HepG2 (cell line): Measurements from ENCODE around the gene TMEM132D. TPM values are rescaled to one million over a fixed set of nuclear protein-coding genes. Genes with fewer than 3 reads are reported as not detected.

ENCODE experiments used
- ATAC-seq: fragments of 200-7000 bp; cut with Tn5 transposase; 3 replicates; pipeline ENCODE4 v1.9.1; 2020; ENCODE audit warnings: mild to moderate bottlenecking, moderate library complexity
- BruUV-seq: library from RNA; stranded (reverse); fragments of 400-500 nt; replicated peaks from 2 replicates; lab custom pipeline; 2021; lab: Mats Ljungman, UMichigan
- CTCF ChIA-PET: fragments of 300-600 bp; formaldehyde crosslinking; extraction: SDS; loops from one replicate; lab custom pipeline; 2021; ENCODE audit warnings: low total read pairs, inconsistent platforms, low intra/inter-chr PET ratio; lab: Yijun Ruan, JAX
- POLR2A ChIA-PET: fragments of 350-600 bp; sonication (Branson Sonifier 250); formaldehyde crosslinking; loops from one replicate; lab custom pipeline; 2020; ENCODE audit warnings: antibody characterized with exemption, inconsistent platforms; lab: Yijun Ruan, JAX
- DNase-seq: peaks from one replicate; pipeline ENCODE4 v3.0.0-alpha.2; 2015; ENCODE audit warnings: low spot score
- FAIRE-seq: peaks from 3 replicates; lab custom pipeline; 2011; peaks lifted over from hg19 to GRCh38; lab: Jason Lieb, UNC
- H2AFZ ChIP-seq: one replicate; pipeline ENCODE4 v1.6.1; 2011; ENCODE audit warnings: low read length, inconsistent platforms
- H3K27ac ChIP-seq: fragments of 300-600 bp; 3 replicates; pipeline ENCODE4 v1.8.0; 2011; ENCODE audit warnings: mixed run types, mild to moderate bottlenecking, mixed read lengths, low read length, inconsistent platforms; ENCODE audit not compliant: insufficient read depth; ENCODE audit errors: extremely low read length
- H3K27me3 ChIP-seq, 2 experiments: fragments of 200-600 bp in 1 of 2; 2 replicates in 1 of 2; 3 replicates in 1 of 2; pipeline versions ENCODE4 v1.6.0 to v1.8.0; 2011; ENCODE audit warnings: low read length in 2 of 2, mild to moderate bottlenecking in 2 of 2, moderate library complexity in 2 of 2, inconsistent platforms in 1 of 2; ENCODE audit not compliant: insufficient read depth in 2 of 2, control insufficient read depth in 1 of 2
- H3K36me3 ChIP-seq, 2 experiments: fragments of 200-600 bp in 1 of 2; replicated peaks in 1 of 2; 2 replicates in 1 of 2; 3 replicates in 1 of 2; pipeline versions ENCODE4 v1.5.1 to v1.8.0; 2011; ENCODE audit warnings: low read length in 2 of 2, inconsistent platforms in 1 of 2; ENCODE audit not compliant: insufficient read depth in 2 of 2, control insufficient read depth in 1 of 2
- H3K4me1 ChIP-seq: 2 replicates; pipeline ENCODE4 v1.5.1; 2012; ENCODE audit warnings: low read length, inconsistent platforms; ENCODE audit not compliant: insufficient read depth
- H3K4me2 ChIP-seq: 2 replicates; pipeline ENCODE4 v1.6.0; 2011; ENCODE audit warnings: low read depth, low read length, inconsistent platforms
- H3K4me3 ChIP-seq, 3 experiments: fragments of 200-600 bp in 1 of 3; sonication (generic), shearing (Covaris generic) in 1 of 3; replicated peaks in 1 of 3; 2 replicates each; pipeline ENCODE4 v1.5.1; 2011 to 2016; ENCODE audit warnings: low read length in 3 of 3, inconsistent platforms in 2 of 3, low read depth in 2 of 3, mild to moderate bottlenecking in 2 of 3, control low read depth in 1 of 3, mixed read lengths in 1 of 3; ENCODE audit not compliant: insufficient read depth in 1 of 3
- H3K79me2 ChIP-seq: one replicate; pipeline ENCODE4 v1.6.1; 2011; ENCODE audit warnings: low read length, inconsistent platforms; ENCODE audit not compliant: insufficient read depth
- H3K9ac ChIP-seq: 2 replicates; pipeline ENCODE4 v1.6.0; 2011; ENCODE audit warnings: mild to moderate bottlenecking, low read depth, low read length, inconsistent platforms; ENCODE audit not compliant: insufficient read depth
- H3K9me3 ChIP-seq: 2 replicates; pipeline ENCODE4 v1.5.1; 2012; ENCODE audit warnings: mild to moderate bottlenecking, low read length
- H4K20me1 ChIP-seq: 2 replicates; pipeline ENCODE4 v1.6.0; 2011; ENCODE audit warnings: inconsistent platforms, mild to moderate bottlenecking, low read length, moderate library complexity; ENCODE audit not compliant: insufficient read depth
- NCOA1 ChIP-seq: sonication (generic); formaldehyde crosslinking; IDR thresholded peaks from 2 replicates; pipeline ENCODE4 v1.9.0; 2021; ENCODE audit warnings: missing genetic modification reagents
- SRSF9 ChIP-seq: fragments of 200-400 bp; formaldehyde crosslinking; IDR thresholded peaks from 2 replicates; pipeline ENCODE4 v1.6.1; 2018; ENCODE audit warnings: borderline replicate concordance, mild to moderate bottlenecking, low read depth, low read length; ENCODE audit not compliant: insufficient read depth, poor library complexity, severe bottlenecking
- YY1 ChIP-seq: IDR thresholded peaks from 2 replicates; pipeline ENCODE4 v1.6.1; 2011; ENCODE audit warnings: low read length, low read depth, moderate library complexity, mild to moderate bottlenecking; ENCODE audit not compliant: insufficient read depth, insufficient replicate concordance
- ZNF235 ChIP-seq: sonication (generic); formaldehyde crosslinking; IDR thresholded peaks from 2 replicates; pipeline ENCODE4 v1.8.1; 2023; ENCODE audit warnings: mild to moderate bottlenecking, missing genetic modification reagents, borderline replicate concordance
- WGBS: methylation state at CpG from one replicate; pipeline ENCODE4 v1.1.6; 2017; ENCODE audit warnings: low lambda C conversion rate; 5-methylcytosine and 5-hydroxymethylcytosine counted together
- in situ Hi-C: cut with HindIII; loops from 2 replicates; pipeline ENCODE4 v1.10.0; 2017; ENCODE audit warnings: low pct_unique_long_range_greater_than_20kb; ENCODE audit not compliant: extremely low pct_ligation_motif_present
- intact Hi-C: fragments of 100-400 bp; cut with micrococcal nuclease; formaldehyde crosslinking; loops from one replicate; pipeline ENCODE4 v1.10.0; 2022; ENCODE audit not compliant: unreplicated experiment
- polyA plus RNA-seq, 8 experiments: library from polyadenylated mRNA; depleted of rRNA in 3 of 8; stranded (reverse) in 7 of 8; unstranded in 1 of 8; fragments of >200 nt; fragmentation: Illumina TruSeq in 4 of 8; extraction: Trizol in 4 of 8; gene quantifications; 2 replicates each; pipeline versions ENCODE4 v1.2.1 to v1.2.3, GENCODE V29; 2011 to 2016; ENCODE audit warnings: low read depth in 4 of 8, missing spikeins in 1 of 8, mixed read lengths in 1 of 8; ENCODE audit not compliant: insufficient read depth in 1 of 8
- total RNA-seq, 5 experiments: library from RNA; depleted of rRNA; stranded (reverse); fragments of >200 nt; fragmentation: Illumina TruSeq; extraction: Trizol; gene quantifications; 2 replicates each; pipeline ENCODE4 v1.2.3, GENCODE V29; 2016; ENCODE audit warnings: low read depth in 1 of 5
- TF ChIP-seq, protein P1 (sequence below): sonication (generic); formaldehyde crosslinking; IDR thresholded peaks from 2 replicates; pipeline ENCODE4 v1.8.0; 2022; ENCODE audit warnings: mild to moderate bottlenecking, missing genetic modification reagents

The TMEM132D gene
- total and polyA plus RNA-seq, 2 of the 13 experiments (the other 11 are each of a cell fraction or from before 2014, with no cell fraction given) = not detected

DNA sequence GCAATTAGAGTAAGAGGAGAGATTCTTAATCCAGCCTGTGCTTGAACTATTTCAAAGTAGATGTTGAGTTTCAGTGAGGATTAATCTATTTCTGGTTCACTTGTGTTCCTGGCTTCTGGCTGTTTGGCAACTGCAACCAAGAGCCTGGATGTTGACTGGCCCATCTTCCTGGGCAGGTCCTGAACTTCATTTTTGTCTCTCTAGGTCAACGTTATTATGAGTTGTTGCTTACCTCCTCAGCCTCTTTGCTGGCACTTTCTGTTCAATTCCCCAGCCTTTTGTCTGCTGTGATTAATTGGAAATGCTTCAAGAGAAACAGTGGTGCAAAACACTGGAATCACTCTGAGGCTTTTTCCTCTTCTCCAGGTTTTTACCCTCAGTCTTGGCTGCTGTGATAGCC, 56.8 kb downstream of the TMEM132D start:
- Histone ChIP-seq H3K36me3 (no peaks in the 10 kb centered on the region), H3K4me2 (no peak overlapping the region), H2AFZ (no peak overlapping the region), H3K9ac (no peak overlapping the region), H3K27ac (no peak overlapping the region), H3K4me1 (no peaks in the 10 kb centered on the region)
- in situ Hi-C loops = no loop called here
- intact Hi-C loops = no loop called here
- BruUV-seq = no TSS peak
- ATAC-seq = no peak
- WGBS = 0% methylated on average over 1 of the region's 1 CpG
- CTCF ChIA-PET = no interaction called here
- TF ChIP-seq, protein P1, sequence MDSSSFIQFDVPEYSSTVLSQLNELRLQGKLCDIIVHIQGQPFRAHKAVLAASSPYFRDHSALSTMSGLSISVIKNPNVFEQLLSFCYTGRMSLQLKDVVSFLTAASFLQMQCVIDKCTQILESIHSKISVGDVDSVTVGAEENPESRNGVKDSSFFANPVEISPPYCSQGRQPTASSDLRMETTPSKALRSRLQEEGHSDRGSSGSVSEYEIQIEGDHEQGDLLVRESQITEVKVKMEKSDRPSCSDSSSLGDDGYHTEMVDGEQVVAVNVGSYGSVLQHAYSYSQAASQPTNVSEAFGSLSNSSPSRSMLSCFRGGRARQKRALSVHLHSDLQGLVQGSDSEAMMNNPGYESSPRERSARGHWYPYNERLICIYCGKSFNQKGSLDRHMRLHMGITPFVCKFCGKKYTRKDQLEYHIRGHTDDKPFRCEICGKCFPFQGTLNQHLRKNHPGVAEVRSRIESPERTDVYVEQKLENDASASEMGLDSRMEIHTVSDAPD (CRISPR knock-in tag) = no peak
- TF ChIP-seq ZNF235 (CRISPR knock-in tag) = no peak
- TF ChIP-seq NCOA1 = no peak
- no peak for TF ChIP-seq SRSF9
- TF ChIP-seq, all 625 proteins: peak for 0
- no peak for DNase-seq
- POLR2A ChIA-PET = no interaction called here
- Histone ChIP-seq H3K27me3 (no peaks in the 10 kb centered on the region), H3K79me2 (no peaks in the 10 kb centered on the region), H4K20me1 (no peaks in the 10 kb centered on the region), H3K9me3 (no peaks in the 10 kb centered on the region), H3K4me3 (no peak overlapping the region)
- FAIRE-seq = no peak

DNA sequence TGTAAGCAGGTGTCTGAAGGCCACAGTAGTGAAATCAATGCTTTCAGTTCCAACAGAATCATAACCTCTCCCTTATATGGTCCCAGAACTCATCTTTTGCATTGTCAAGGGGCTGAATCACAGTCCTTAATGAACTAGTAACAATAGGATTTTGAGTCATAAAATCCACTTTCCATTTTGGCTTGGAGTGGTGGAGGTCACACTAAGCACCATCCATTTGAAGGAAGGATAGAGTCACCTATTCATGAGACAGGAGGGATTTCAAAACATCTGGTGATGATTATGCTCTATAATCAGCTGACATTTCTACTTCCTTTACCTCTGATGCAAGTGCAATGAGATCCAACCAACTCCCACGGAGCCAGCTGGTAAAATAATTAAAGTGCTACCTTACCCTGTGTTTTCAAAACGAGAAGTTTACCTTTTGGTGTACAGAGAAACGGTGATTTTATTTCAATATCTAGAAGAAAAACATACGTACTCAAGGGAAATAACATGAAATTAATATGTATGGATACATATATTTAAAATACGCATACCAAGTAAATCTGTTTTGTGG, 59.1 kb downstream of the TMEM132D start:
- H4K20me1 ChIP-seq = no peaks in the 10 kb centered on the region
- FAIRE-seq = no peak
- no peak for ATAC-seq
- no peak for TF ChIP-seq YY1
- TF ChIP-seq, all 625 proteins: peak for 0
- Histone ChIP-seq H3K9ac (no peak overlapping the region), H3K4me1 (no peaks in the 10 kb centered on the region), H2AFZ (no peak overlapping the region), H3K4me2 (no peak overlapping the region), H3K4me3 (no peak overlapping the region), H3K27me3 (no peaks in the 10 kb centered on the region), H3K79me2 (no peaks in the 10 kb centered on the region), H3K36me3 (no peaks in the 10 kb centered on the region), H3K27ac (no peak overlapping the region), H3K9me3 (no peaks in the 10 kb centered on the region)
- CTCF ChIA-PET = no interaction called here
- 1% methylated on average over 5 of the region's 5 CpGs for WGBS
- no peak for DNase-seq
- POLR2A ChIA-PET = no interaction called here
- intact Hi-C loops = no loop called here
- in situ Hi-C loops = no loop called here
- no TSS peak for BruUV-seq
